HG02588 (cell line): ENCODE data around the gene ARFIP1.
"Not testable (repeated sequence)": the region's sequence is repeated elsewhere in the genome, so short reads cannot be mapped to it uniquely, and the experiment has no call there.

Source experiments
- ATAC-seq: cut with Tn5 transposase; IDR thresholded peaks from one replicate; pipeline ENCODE4 v1.9.1; 2021; ENCODE audit warnings: mild to moderate bottlenecking, moderate library complexity; ENCODE audit not compliant: unreplicated experiment

The ARFIP1 gene

DNA sequence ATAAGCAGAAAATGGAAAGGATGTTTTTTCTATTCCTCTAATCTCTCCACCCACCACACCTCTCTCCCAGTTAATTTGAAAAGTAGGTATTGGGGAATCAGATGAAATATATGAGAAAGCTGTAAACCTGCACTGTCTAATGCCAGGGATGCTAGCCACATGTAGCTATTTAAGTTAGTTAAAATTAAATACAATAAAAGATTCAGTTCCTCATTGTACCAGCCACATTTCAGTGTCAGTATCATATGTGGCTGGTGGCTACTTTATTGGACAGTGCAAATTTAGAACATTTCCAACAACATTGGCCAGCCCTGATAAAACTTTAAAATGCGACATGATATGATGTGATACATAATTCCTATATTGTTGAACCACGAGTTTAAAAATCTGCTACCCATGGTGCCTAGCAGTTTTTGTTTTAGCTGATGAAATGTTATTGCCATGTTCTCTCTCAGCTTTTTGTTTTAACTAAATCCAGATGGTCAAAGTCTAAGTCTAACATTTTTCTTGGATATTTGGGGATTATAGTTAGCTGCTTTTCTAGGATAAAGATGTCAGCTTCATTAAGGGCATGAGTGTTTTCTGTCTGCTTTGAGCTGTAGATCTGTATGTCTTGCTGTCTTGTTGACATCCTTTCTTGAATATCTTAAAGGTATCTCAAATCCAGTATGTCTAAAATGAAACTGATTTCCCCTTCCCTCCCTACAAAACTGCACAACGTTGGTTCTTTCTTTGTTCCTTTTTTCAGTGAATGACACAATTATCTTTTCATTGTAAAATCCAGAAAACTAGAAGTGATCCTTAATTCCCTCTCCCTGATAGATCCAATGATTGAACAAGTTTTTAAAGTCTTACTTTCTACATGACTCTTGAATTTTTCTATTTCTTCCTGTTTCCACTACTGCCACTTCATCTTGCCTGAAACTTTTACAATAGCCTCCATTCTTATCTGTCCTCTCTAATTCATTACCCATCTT, 6.2 kb downstream of the ARFIP1 start:
- no peak for ATAC-seq

GRCh38 chr4:152786627-152787026, 6.9 kb downstream of the ARFIP1 start:
- ATAC-seq, result no peak

DNA sequence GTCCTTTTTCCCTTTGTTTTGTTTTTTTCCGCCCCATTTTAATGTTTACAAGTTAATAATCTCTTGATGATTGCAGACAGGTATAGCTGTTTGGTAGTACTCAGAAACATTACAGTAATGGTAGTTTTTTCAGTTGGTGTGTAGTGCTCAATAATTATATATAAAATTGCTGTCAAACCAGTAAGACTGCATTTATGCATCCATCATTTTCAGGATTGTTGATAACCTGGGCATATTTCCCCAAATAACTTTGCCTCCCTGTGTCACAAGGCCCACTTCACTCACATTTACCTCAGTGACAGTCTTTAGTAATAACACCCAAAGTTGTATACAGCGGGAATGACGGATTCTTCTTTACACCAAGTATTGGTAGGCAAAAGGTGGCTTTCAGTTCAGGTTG, 16.1 kb downstream of the ARFIP1 start:
- ATAC-seq, result no peak

GRCh38 chr4:152803541-152803940, 23.8 kb downstream of the ARFIP1 start:
- no peak for ATAC-seq

GRCh38 chr4:152805071-152805650, 25.4 kb downstream of the ARFIP1 start:
- ATAC-seq, result no peak

DNA sequence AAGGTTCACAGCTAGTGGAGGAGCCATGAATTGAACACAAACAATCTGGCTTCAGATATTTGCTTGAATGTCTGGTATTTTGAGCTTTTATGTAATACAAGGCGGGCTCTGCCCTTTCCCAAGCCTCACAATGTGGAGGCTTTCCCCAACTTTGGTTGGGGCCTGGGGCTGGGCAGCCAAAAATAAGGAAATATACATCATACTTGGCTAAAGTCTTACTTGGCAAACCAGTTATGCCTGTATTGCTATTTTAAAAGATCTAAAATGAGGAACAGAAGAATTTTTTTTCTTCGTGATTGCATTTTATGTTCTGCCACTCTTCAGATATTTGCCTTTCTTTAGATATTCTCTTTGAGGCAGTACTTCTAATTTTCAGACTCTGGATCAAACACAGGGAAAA, 26.1 kb downstream of the ARFIP1 start:
- no peak for ATAC-seq

- no peak for ATAC-seq
Observed at GRCh38 chr4:152806501-152807125, 26.9 kb downstream of the ARFIP1 start.

DNA sequence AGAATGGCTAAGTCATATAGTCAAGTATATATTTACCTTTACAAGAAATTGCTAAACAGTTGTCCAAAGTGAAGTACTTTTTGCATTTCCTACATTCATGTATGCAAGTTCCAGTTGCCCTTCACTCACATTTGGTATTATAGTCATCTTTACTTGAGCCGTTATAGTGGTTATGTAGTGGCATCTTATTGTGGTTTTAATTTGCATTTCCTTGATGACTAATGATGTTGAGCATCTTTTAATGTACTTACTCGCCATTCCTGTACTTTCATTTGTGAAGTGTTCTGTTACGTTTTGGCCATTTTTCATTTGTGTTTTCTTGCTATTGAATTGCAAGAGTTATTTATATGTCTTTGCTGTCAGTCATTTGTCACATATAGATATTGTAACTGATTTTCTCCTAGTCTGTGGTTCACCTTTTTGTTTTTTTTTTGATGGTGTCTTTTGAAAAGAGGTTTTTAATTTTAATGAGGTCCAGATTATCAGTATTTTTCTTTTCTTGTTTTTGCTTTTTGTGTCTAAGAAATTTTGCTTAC, 27.6 kb downstream of the ARFIP1 start:
- ATAC-seq, result no peak

GRCh38 chr4:152808670-152809069, 28.9 kb downstream of the ARFIP1 start:
- ATAC-seq, result no peak

DNA sequence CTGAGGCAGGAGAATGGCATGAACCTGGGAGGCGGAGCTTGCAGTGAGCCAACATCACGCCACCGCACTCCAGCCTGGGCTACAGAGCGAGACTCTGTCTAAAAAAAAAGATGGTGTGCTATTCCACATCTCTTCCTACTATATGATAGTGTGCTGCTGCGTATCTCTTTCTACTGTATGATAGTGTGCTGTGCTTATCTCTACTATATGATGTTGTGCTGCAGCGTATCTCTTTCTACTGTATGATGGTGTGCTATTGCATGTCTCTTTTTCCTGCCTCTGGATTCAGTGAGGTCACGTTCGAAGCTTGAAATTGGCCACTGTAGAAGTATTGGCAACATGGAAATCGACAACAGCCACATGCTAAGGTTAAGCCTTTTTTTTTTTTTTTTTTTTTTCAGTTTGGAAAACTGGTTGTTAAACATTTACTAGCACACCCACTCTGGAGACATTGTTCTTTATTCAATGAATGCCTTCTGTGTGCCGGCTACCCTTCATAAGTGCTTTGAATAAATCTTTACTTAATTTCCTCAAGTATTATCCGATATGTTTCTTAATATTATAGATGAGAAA, 31.0 kb downstream of the ARFIP1 start:
- ATAC-seq, result no peak

DNA sequence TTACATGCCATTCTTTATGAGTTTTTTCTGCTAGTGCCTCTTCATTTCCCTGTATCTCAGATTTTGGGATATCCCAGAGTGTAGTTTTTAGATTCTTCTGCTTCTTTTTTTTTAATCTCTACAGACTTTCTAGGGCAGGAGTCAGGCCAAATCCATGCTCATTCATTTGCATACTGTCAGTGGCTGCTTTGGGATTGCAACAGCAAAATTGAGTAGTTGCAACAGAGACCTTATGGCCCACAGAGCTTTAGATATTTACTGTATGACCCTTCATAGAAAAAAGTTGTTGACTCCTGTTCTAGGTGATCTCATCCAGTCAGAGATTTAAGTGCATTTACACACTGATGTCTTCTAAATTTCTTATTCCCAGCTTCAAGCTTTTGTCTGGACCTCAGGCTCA, 35.3 kb downstream of the ARFIP1 start:
- ATAC-seq, result no peak

DNA sequence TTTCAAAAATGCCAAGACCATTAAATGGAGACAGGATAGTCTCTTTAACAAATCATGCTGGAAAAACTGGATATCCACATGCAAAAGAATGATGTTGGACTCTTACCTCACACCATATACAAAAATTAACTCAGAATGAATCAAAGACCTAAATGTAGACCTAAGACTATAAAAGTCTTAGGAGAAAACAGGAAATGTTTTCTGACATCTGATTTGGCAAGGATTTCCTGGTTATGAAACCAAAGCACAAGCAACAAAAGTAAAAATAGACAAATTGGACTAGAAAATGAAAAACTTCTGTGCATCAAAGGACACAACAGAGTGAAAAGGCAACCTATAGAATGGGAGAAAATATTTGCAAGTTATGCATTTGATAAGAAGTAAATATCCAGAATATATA, 37.6 kb downstream of the ARFIP1 start:
- no peak for ATAC-seq

GRCh38 chr4:152819026-152819645, 39.4 kb downstream of the ARFIP1 start:
- no peak for ATAC-seq

- ATAC-seq, result no peak
Observed at GRCh38 chr4:152820073-152820472, 40.3 kb downstream of the ARFIP1 start.

DNA sequence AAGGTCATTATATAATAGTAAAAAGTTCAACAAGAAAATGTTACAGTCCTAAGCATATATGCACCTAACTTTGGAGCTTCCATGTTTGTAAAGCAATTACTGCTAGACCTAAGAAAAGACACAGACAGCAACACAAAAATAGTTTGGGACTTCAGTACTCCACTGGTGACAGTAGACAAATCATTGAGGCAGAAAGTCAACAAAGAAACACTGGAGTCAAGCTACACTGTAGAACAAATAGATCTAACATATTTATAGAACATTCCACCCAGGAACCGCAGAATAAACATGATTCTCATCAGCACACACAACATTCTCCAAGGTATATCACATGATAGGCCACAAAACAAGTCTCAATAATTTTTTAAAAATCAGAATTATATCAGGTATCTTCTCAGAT, 42.6 kb downstream of the ARFIP1 start:
- no peak for ATAC-seq

GRCh38 chr4:152824561-152824960, 44.8 kb downstream of the ARFIP1 start:
- ATAC-seq, result no peak

DNA sequence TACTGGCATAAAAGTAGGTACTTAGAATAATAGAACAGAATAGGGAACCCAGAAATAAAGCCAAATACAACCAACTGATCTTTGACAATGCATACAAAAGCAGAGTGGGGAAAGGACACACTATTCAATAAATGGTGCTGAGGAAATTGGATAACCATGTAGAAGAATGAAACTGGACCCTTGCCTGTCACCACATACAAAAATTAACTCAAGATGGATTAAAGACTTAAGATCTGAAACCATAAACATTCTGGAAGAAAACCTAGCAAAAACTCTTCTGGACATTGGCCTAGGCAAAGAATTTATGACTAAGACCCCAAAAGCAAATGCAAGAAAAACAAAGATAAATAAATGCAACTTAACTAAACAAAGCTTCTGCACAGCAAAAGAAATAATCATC, 45.6 kb downstream of the ARFIP1 start:
- ATAC-seq, result no peak

GRCh38 chr4:152828122-152828521, 48.4 kb downstream of the ARFIP1 start:
- no peak for ATAC-seq

DNA sequence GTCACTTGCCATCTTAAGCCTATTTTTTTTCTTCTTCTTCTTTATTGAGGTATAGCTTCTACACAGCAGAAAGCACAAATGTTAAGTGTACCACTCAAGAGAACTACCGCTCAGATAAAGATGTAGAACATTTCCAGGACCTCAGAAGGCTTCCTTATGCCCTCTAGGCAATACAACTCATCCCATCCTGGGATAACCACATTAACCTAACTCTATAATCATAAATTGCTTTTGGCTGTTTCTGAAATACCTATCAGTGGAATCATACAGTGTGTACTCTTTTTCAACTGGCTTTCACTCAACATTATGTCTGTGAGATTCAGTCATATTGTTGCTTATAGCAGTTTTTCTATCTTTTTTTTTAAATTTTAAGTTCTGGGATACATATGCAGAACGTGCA, 51.7 kb downstream of the ARFIP1 start:
- ATAC-seq, result no peak

GRCh38 chr4:152836936-152837335, 57.2 kb downstream of the ARFIP1 start:
- no peak for ATAC-seq

DNA sequence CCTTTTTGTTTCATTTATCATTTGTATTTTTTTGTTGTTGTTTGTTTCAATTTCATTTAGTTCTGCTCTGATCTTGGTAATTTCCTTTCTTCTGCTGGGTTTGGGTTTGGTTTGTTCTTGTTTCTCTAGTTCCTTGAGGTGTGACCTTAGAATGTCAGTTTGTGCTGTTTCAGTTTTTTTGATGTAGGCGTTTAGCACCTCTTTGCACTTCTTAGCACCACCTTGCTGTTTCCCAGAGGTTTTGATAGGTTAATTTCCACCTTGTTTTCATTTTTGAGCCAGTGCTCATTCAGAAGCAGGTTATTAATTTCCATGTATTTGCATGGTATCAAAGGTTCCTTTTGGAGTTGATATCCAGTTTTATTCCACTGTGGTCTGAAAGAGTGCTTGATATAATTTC, 60.0 kb downstream of the ARFIP1 start:
- ATAC-seq, result not testable (repeated sequence)
